NCI-H1105 (cell line): Measurements from ENCODE around the gene GNG7.

Experiments
- DNase-seq: peaks from one replicate; lab custom pipeline; 2025; lab: John Stamatoyannopoulos, UW

The GNG7 gene

DNA sequence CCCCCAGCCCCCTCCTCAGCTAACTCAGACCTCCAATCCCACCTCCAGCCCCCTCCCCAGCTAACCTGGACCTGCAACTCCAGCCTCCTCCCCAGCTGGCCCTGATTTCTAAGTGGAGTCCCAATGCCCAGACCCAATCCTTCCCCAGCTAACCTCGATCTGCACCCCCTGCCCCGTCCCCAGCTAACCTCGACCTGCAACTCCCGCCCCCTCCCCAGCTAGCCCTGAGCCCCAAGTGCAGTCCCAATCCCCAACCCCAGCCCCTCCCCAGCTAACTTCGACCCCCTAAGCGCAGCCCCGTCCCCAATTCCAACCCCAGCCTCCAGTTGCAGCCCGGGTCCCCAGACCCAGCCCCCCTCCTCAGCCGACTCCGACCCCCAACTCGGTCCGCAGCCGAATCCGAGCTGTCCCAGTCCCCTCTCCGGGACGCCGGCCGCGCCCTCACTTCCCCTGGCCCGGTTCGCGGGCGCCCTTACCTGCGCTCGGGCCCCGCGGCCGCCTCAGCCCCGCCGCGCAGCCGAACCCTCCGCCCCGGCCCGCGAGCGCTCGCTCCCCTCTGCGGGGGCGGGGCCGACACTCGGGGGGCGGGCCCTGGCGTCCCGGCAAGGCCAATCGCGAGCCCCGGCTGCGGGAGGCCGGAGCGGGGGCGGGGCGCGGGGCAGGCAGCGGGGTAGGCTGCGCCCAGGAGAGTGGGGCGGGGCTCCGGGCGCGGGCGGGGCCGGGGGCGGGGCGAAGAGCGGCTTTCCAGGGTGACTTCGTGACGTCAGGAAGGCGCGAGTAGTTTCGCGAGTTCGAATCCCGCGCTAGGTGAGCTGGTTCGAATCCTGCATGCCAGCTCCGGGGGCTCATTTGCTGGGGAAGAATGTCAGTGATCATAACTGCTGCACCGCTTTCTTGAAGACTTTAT, at the start of gene GNG7:
Gene GNG7 (minus strand): TSS at position 525 of the 907 bp plus-strand sequence. CDS start 182,006 bp downstream, outside the sequence.
- peak; percentile 95 for DNase-seq

DNA sequence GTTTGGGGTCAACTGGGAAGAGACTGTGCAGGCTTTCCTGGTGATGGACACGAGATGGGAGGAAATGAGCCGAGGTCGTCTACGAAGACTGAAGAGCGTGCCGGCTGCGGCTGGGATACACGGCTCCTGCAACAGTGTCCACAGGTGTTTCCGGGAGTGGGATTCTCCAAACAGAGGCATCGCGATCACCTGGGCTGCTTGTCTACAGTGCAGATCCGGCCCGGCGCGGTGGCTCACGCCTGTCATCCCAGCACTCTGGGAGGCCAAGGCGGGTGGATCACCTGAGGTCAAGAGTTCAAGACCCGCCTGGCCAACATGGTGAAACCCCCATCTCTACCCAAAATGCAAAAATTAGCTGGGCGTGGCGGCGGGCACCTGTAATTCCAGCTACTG, 48.9 kb upstream of the GNG7 start:
- DNase-seq: no peak

DNA sequence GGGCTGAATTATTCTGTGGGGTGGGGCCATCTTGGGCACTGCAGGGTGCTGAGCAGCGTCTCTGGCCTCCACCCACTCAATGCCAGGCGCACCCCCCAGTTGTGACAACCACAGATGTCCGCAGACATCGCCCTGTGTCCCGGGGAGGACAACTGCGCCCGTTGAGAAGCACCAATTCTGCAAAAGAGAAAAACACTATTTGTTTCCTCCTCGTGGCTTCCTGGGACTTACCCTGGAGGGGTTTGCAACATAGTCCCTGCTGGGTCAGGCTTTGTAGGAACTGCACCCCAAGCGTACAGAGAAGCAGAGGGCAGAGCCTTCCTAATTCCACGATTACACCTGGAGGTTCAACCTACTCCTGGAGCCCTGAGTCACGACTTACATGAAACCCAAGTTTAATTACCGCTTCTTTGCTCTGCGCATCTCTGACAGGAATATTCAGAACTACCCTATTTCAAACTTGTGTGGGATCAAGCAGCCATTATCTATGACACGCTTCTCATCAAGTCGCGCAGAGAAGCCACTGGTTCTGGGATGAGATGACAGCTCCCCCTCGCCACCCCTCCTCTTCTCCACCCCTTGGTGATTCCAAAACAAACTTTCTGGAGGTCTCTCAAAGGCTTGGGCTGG, 48.4 kb upstream of the GNG7 start:
- DNase-seq: no peak

DNA sequence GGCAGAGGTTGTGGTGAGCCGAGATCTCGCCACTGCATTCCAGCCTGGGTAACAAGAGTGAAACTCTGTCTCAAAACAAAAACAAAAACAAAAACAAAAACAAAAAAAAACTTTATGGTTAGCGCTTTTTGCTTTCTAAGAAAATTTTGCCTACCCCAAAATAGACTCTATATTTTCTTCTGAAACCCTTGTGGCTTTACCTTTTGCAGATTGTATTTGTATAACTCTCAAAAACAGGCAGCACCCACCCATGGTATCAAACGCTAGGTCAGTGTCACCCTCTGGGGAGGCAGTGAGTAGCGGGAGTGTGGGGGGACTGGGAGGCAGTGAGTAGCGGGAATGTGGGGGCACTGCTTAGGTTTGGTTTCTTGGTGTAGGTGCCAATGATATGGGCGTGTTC, 44.9 kb upstream of the GNG7 start:
- DNase-seq: no peak

DNA sequence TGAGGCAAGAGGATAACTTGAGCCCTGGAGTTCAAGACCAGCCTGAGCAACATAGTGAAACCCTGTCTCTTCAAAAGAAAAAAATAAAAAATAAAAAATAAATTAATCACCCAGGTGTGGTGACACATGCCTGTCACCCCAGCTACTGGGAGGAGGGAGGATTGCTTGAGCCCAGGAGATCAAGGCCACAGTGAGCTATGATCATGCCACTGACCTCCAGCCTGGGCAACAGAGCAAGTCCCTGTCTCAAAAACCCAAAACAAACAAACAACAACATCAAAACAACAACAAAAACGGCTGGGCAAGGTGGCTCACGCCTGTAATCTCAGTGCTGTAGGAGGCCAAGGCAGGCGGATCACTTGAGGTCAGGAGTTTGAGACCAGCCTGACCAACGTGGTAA, 41.6 kb upstream of the GNG7 start:
- no peak for DNase-seq

DNA sequence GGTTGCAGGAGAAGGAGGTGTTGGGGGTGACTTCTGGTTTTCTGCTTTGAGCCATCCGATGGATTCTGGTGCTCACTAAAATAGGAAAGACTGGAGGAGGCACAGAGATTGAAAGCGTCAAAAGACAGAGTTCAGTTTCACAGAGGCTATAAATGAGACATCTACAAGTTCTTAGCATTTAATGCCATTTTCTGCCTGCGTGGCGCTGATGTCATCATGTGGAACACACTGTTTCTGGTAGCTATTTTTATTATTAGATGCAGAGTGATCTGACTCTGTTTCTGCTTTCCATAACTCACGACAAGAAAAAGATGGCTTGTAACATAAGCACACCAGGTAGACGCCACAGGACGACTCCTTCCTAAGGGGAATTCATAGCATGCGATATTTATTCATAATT, 40.6 kb upstream of the GNG7 start:
- DNase-seq: no peak

DNA sequence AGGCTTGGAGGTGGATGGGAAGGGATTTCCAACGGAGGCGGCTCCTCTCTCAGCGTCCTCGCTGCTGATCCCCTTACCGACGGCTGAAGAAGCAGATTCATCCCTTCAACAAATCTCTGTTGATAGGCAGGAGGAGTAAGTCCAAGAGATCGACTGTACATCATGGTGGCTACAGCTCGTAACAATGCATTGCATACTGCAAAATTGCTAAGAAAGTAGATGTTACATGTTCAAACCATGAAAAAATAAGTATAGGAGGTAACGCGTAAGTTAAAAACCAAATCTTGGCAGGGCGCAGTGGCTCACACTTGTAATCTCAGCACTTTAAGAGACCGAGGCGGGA, 37.8 kb upstream of the GNG7 start:
- no peak for DNase-seq

DNA sequence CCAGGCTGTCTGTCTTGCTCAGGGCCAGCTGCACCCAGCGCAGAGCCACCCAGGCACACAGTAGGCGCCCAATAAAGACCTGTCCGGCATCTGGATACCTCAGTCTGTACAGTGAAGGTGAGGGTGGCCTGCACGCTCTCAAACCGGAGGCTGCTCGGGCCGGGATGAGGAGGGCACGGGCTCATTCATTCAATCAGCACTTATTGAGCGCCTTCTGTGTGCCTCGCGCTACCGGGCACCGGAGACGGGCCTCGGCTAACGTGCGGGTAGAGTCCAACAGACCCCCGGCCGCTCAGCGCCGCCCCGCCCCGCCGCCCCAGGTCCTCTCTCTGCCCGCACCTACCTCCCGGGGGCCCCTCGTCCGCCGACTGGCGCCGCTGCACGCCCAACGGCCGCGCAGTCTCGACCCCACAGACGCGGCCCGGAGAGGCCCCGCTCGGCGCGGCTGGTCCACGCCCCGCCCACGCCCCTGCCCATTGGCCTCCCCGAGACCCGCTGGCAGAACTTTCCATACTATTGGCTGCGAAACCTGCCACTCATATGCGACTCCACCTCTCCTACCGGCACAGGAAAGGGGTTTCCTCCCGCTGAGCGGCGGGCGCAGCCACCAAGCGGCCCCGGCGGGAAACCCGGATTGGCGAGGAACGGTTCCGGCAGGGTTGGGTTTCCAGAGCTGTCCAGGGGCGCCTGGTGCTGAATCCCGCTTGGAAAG, 37.3 kb upstream of the GNG7 start, which contains the start of gene SLC39A3:
Gene SLC39A3 (minus strand): TSS at position 416 of the 712 bp plus-strand sequence. CDS start 2,760 bp downstream, outside the sequence.
- DNase-seq: peak; percentile 94

DNA sequence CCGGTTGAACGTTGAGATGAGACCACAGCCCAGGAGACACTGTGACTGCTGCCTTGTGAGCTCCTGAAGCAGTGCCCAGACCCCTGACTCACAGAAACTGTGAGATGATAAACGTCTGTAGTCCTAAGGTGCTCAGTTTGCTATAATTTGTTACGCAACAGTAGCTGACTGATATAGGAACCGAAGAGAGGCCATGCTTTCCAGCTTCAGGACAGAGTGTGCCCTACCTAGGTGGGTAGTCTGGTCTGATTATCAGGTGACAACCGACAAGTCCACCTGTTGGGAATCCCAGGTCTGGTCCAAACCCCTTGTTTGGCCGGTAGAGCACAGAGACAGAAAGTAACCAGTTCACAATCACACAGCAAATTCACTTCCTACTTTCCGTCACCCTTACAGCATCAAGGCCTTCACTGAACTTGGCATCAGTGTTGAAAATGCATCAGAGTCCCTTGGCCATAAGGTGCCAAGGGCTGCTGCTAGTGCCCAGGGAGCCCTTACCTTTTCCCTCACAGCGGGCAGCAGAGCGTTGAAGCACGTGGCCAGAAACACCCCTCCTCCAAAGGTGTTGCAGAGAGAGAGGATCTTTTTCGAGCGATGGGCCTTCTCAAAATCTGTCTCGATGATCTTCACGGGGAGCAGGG, 34.2 kb upstream of the GNG7 start:
- no peak for DNase-seq

DNA sequence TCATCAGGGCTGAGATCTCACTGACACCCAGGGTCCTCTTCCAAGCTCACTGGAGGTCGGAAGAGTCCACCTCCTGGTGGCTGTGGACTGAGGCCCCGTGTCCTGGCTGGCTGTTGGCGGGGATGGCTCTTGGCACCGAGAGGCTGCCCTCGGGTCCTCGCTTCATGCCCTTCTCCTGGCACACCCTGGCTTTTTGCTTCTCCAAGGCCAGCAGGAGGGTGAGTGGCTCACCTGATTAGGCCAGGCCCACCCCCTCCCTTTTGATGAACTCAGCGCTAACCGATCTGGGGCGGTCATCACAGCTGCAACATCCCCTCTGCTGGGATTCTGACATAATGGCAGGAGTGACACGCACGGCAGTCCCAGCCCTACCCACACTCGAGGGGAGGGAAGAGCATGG, 32.9 kb upstream of the GNG7 start:
- DNase-seq: no peak

DNA sequence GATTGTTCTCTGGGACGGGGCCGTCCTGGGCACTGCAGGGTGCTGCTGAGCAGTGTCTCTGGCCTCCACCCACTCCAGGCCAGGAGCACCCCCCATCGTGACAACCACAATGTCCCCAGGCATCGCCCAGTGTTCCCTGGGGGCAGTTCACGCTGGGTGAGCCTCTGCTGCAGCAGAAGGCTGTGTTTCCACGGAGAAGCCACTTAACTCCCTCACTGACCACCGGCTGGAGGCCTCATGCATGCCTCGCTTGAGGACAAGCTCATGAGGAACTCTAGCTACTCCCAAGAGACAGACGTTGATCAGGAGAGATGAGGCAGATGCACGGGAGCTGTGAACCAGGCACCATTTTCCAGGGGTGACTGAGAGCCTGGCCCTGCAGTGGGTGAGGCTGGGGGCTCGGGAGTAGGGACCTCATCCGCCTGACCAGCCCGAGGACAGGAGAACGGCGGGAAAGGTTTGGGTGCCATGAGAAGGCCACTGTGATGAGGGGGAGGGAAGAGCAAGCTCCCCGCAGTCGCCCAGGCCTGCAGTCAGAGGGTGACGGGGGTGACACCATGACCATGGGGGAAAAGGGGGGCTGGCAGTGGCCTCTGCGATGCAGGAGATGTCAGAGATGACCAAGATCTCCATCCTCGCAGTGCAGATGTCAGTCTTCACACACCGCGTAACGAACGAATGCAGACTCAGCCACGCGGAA, 32.2 kb upstream of the GNG7 start:
- DNase-seq: no peak

DNA sequence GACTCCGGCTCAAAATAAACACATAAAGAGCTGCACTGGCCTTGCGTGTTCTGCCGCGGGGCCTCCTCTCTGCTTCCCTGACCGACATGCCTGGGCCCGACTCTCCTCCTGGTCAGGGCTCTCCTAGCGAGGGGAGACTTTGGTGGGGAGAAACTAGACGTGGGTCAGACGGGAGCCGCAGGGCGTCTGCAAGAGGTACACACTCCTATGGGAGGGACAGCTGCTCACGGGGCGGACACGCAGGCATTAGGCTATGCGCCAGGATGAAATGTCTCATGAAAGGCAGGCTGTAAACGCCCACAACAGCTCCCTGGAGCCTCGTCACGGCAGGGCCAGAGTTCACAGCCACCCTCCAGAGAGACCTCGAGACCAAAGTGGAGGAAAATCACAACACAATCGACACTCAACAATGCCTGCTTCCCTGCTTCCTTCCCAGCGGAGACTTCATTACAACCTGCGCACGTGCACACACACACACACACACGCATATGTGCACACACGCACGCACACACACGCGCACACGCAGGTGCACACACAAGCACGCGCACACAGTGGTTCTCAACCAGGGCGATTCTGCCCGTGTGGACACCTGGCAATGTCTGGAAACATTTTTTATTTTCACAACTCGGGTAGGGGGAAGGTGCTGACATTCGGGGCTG, 31.6 kb upstream of the GNG7 start:
- no peak for DNase-seq

DNA sequence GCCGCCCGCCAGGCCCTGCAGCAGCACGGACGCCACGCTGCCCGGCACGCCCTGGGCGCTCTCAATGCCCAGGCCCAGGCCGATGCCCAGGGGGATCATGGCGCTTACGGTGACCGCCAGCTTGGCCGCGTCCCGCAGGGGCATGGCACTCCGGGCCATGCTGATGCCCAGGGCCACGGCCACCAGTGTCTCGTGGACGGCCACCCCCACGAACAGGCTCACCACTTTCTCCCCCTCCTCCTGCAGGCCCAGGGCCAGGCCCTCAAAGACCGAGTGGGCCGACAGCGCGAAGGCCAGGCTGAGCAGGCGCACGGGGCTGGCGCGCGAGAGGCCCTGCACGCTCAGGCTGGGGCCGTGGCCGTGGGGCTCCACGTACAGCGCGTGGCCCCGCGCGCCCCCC, 30.4 kb upstream of the GNG7 start:
- DNase-seq: no peak

DNA sequence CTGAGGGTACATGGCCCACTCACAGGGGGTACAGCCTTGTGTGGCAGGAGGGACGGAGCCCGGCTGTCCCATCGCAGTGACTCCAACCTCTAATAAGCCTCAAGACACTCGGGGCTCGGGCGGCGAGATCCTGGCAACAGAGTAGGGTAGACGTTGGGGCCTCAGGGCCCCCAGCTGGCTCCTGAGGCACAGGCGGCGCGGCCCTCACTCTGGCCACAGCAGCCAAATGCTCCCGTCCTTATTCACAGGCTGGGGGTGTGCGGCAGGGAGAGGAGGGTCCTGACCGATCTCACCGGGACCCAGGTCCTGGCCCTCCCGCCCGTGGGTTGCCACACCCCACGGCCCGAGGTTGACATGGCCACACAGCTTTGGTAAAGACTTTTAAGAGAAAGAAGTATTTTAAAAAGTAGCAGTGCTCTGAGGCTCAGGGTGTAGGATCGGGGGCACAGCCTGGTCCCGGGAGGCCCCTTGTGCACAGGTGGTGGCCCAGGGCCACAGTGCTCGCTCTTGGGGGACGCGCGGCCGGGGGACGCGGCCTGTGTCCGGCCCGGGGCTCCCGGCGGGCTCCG, 29.7 kb upstream of the GNG7 start:
- no peak for DNase-seq

DNA sequence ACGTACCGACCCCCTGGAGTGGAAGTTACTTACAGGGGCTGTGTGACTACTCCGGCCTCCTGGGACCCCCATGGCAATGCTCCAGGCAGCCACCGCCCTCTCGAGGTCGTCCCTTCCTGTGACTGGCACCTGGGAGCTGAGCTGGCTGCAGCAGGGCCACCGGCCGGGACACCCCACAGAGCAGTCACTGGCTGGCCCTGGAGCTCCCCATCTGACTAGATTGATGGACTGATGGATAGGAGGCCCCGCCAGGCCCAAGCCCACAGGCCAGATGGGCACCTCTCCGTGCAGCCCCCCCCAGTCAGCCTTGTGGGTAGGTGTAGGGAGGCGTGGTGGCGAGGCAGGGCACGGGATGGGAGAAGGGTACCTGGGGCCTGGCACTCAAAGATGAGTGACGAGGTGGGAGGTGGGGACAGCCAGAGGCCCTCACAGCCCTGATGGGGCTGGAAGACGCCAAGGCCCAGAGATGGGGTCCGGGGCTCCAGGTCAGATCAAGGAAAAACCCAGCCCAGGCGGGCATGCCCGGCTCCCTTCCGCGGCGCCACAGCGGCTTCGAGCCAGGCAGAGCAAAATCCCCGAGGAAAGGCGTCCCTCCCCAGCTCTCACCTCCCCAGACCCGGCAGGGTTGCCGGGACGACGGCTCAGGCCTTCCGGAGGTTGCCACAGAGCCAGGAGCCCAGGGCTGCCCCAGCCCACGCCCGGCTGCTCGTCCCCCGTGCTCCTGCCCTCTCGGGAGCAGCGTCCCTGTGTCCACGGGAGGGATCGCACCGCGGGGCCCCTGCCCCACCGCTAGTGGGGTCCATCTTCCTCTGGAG, 28.9 kb upstream of the GNG7 start:
- no peak for DNase-seq

DNA sequence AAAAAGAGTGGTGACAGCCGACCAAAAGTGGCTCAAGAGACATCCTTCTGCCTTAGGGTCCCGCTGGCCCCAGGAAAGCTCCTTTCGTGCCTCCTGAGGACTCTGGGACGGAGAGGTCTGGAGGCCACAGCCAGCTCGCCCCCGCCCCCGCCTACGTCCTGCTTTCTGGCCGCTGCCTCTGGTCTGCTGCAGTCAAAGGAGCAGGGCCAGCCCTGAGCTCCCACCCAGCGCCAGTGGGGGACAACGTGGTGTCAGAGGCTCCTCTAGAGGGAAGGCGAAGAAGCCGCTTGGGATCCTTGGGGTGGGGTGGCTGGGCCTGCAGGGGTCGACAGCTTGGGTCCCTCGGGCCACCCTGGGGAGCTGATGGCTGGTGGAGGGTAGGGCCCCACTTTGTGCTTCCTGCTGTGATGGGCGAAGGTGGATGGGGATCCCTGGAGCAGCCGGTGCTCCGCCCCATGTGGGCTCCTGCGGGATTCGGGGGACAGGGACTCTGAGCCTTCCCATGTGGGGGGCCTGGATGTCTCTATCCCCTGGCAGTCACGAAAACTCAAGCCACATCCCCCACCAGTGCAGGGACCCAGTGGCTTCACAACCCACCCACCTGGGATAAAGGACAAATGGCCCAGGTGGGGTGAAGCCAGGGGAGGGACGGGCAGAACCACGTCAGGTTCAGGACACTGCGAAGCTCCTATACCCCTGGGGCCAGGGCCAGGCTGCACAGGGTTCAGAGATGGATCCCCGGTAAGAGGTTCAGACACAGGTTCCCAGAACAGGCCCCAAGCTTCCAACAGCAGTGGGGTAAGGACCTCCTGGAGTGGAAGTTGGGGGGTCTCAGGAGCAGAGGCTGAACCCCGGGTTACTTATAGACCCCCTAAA, 27.7 kb upstream of the GNG7 start:
- DNase-seq: no peak

DNA sequence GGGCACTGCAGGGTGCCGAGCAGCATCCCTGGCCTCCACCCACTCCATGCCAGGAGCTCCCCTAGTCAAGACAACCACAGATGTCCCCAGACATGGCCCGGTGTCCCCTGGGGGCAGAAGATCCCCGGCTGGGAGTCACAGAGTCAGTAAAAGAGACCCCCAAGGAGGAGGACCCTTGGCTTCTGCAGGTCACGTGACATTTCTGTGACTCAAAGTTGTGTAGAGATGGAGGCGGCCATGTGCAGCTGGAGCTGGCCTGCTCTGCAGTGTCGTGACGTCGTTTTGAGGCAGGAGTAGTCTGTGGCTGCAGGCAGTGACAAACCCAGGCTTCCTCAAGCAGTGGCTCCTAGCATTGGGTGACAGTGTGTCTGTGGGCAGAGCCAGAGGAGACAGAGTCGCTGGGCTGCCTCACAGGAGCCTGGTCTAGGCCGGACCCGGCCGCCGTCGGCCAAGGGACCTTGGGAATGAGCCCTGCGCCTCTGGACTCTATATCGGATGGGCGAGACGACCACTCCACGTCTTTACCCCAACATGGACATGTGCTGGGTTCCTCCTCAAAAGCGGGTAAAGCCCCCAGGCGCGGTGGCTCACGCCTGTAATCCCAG, 26.4 kb upstream of the GNG7 start:
- no peak for DNase-seq

DNA sequence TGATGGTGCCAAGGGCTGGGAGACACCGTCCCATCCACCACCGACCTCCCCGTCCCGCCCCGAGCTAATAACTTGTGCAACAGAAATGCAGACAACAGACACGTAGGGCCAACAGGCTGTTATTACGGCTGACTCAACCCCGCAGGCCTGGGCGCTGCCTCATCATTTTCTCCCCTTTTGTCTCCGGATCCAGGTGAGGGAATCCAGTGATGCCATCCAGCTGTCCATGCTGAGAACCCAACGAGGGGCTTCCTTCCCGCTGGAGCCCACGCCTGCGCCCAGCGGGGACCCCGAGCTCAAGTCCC, 25.1 kb upstream of the GNG7 start:
- DNase-seq: no peak
